OCI-LY3 (cell line): Measurements from ENCODE around the gene HSD3B7.
"Not testable (repeated sequence)": the region's sequence is repeated elsewhere in the genome, so short reads cannot be mapped to it uniquely, and the experiment has no call there.

ENCODE experiments used
- CTCF ChIP-seq: fragments of 200-600, 300-600 bp; sonication (generic); IDR thresholded peaks from 2 replicates; pipeline ENCODE4 v1.5.1; 2014; ENCODE audit warnings: antibody characterized with exemption, low read length, low read depth
- EZH2phosphoT487 ChIP-seq: fragments of 200-600 bp; shearing (Covaris generic); IDR thresholded peaks from 2 replicates; pipeline ENCODE4 v1.6.1; 2018; ENCODE audit warnings: antibody characterized with exemption, mixed run types, low read depth

DNA sequence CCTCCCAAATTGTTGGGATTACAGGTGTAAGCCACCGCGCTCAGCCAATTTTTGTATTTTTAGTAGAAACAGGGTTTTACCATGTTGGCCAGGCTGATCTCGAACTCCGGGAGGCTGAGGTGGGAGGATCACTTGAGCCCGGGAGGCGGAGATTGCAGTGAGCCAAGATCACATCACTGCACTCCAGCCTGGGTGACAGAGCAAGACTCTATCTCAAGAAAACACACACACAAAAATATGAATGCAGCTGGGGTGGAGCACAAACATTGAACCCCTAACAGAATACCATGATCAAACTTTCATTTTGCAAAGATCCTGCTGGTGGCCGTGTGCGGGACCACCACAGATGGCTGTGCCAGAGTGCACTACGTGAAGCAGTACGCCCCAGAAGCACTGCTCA lies 32.7 kb downstream of the HSD3B7 start:
- TF ChIP-seq CTCF, EZH2phosphoT487: not testable (repeated sequence)
